GM12874 (cell line): Measurements from ENCODE around the gene RAB3B.

Source experiments
- TF ChIP-seq, protein P1 (sequence below): IDR thresholded peaks from 2 replicates; pipeline ENCODE4 v1.5.1; 2011; ENCODE audit warnings: low read depth, mild to moderate bottlenecking, control low read depth, low read length, moderate library complexity; ENCODE audit not compliant: insufficient read depth

Gene RAB3B

DNA sequence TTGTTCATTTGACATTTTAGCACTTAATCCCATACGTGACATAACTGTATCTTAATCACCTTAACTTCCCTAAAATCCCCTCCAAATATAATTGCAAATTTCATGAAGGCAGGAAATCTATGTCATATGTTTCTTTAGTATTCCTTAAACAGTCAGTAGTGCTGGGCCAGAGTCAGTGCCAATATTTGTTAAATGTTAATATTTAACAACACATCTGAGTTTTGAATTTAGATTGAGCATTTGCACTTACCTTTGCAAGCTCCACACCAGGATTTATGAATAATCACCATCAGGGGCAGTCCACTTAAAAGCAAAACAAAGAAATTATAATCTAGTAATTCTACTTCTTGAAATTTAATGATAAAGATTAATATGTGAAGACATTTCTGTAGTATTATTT is 37.8 kb upstream of the RAB3B start:
- TF ChIP-seq, protein P1, sequence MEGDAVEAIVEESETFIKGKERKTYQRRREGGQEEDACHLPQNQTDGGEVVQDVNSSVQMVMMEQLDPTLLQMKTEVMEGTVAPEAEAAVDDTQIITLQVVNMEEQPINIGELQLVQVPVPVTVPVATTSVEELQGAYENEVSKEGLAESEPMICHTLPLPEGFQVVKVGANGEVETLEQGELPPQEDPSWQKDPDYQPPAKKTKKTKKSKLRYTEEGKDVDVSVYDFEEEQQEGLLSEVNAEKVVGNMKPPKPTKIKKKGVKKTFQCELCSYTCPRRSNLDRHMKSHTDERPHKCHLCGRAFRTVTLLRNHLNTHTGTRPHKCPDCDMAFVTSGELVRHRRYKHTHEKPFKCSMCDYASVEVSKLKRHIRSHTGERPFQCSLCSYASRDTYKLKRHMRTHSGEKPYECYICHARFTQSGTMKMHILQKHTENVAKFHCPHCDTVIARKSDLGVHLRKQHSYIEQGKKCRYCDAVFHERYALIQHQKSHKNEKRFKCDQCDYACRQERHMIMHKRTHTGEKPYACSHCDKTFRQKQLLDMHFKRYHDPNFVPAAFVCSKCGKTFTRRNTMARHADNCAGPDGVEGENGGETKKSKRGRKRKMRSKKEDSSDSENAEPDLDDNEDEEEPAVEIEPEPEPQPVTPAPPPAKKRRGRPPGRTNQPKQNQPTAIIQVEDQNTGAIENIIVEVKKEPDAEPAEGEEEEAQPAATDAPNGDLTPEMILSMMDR: no peak

GRCh38 chr1:52026278-52026677 is 35.8 kb upstream of the RAB3B start:
- TF ChIP-seq, protein P1: no peak

- TF ChIP-seq, protein P1: no peak
Observed at GRCh38 chr1:52022133-52022532, 31.6 kb upstream of the RAB3B start.

DNA sequence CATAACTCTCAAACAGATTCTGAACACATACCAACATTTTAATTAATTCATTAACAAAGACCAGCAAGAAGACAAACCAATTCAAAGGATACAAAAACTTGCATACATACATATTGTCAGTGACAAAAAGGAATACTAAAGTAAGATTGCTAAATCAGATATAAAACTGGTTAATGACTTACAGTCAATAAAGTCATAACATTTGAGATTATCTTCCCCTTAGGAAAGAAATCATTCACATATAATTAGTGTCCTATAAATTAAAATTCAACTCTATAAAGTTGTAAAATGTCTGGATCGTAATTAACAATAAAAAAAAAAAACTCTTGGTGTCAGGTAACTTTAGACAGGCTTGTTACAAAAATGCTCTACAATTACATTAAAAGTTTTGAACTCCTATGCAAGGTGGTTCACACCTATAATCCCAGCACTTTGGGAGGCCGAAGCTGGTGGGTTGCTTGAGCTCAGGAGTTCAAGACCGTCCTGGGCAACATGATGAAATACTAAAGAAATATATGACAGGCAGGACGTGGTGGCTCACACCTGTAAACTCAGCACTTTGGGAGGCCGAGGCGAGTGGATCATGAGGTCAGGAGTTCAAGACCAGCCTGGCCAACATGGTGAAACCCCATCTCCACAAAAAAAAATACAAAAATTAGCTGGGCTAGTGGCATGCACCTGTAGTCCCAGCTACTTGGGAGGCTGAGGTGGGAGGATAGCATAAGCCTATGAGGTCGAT is 17.7 kb upstream of the RAB3B start:
- TF ChIP-seq, protein P1: no peak

- TF ChIP-seq, protein P1: no peak
Observed at GRCh38 chr1:52007215-52008002, 16.9 kb upstream of the RAB3B start.

DNA sequence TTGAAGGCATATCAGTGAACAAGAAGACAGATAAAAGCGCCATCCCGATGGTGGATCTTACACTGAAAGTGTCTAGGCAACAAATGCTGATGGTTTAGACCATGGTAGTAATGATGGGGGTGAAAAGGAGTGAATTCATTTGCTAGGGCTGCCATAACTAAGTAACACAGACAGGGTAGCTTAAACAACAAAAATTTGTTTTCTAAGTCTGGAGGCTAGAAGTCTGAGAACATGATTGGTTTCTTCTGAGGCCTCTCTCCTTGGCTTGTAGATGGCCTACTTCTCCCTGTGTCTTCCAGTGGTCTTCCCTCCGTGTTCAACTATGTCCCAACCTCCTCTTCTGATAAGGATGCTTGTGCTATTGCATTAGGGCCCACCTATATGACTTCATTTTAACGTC is 13.4 kb upstream of the RAB3B start:
- TF ChIP-seq, protein P1: no peak

- TF ChIP-seq, protein P1: peak; percentile 80
Observed at GRCh38 chr1:52002038-52002917, 11.8 kb upstream of the RAB3B start.
